Measurements from ENCODE around the gene GJC1.
"Not testable (repeated sequence)": the region's sequence is repeated elsewhere in the genome, so short reads cannot be mapped to it uniquely, and the experiment has no call there.

GJC1 gene

GRCh38 chr17:44820631-44821212 lies 9.4 kb downstream of the GJC1 start:
- no peak overlapping the region for H3K4me3 ChIP-seq (ENCODE audit: low read depth, low read length)
- H3K27me3 ChIP-seq (ENCODE audit: control insufficient read depth, insufficient read depth, low read length) = no peaks in the 10 kb centered on the region
- H3K9me3 ChIP-seq (ENCODE audit: control insufficient read depth, insufficient read depth, low read length) = no peaks in the 10 kb centered on the region
- H3K36me3 ChIP-seq (ENCODE audit: control insufficient read depth, insufficient read depth, low read length) = no peaks in the 10 kb centered on the region
- no peaks in the 10 kb centered on the region for H3K4me1 ChIP-seq (ENCODE audit: control insufficient read depth, insufficient read depth, low read length)
- H3K9ac ChIP-seq (ENCODE audit: low read depth, low read length) = no peak overlapping the region

GRCh38 chr17:44818508-44818907 lies 11.6 kb downstream of the GJC1 start:
- H3K4me1 ChIP-seq (ENCODE audit: control insufficient read depth, insufficient read depth, low read length); H3K9me3 ChIP-seq (ENCODE audit: control insufficient read depth, insufficient read depth, low read length): not testable (repeated sequence)

GRCh38 chr17:44812263-44812662 lies 17.8 kb downstream of the GJC1 start:
- H3K9me3 ChIP-seq (ENCODE audit: control insufficient read depth, insufficient read depth, low read length) = no peaks in the 10 kb centered on the region
- H3K4me3 ChIP-seq (ENCODE audit: low read depth, low read length) = no peak overlapping the region
- no peak overlapping the region for H3K9ac ChIP-seq (ENCODE audit: low read depth, low read length)
- H3K36me3 ChIP-seq (ENCODE audit: control insufficient read depth, insufficient read depth, low read length) = peaks cover 4% of the 10 kb centered on the region
- no peaks in the 10 kb centered on the region for H3K27me3 ChIP-seq (ENCODE audit: control insufficient read depth, insufficient read depth, low read length)
- no peaks in the 10 kb centered on the region for H3K4me1 ChIP-seq (ENCODE audit: control insufficient read depth, insufficient read depth, low read length)

More at GRCh38 chr17:44818508-44818907, 11.6 kb downstream of the GJC1 start:
- not testable (repeated sequence) for H3K4me3 ChIP-seq (ENCODE audit: low read depth, low read length); H3K36me3 ChIP-seq (ENCODE audit: control insufficient read depth, insufficient read depth, low read length); H3K27me3 ChIP-seq (ENCODE audit: control insufficient read depth, insufficient read depth, low read length); H3K9ac ChIP-seq (ENCODE audit: low read depth, low read length)

GRCh38 chr17:44808656-44809388 lies 21.3 kb downstream of the GJC1 start:
- not testable (repeated sequence) for H3K9ac ChIP-seq (ENCODE audit: low read depth, low read length); H3K4me1 ChIP-seq (ENCODE audit: control insufficient read depth, insufficient read depth, low read length); H3K9me3 ChIP-seq (ENCODE audit: control insufficient read depth, insufficient read depth, low read length); H3K4me3 ChIP-seq (ENCODE audit: low read depth, low read length); H3K27me3 ChIP-seq (ENCODE audit: control insufficient read depth, insufficient read depth, low read length)
- H3K36me3 ChIP-seq (ENCODE audit: control insufficient read depth, insufficient read depth, low read length) = peaks cover 18% of the 10 kb centered on the region

- H3K27me3 ChIP-seq (ENCODE audit: control insufficient read depth, insufficient read depth, low read length) = no peaks in the 10 kb centered on the region
- H3K9ac ChIP-seq (ENCODE audit: low read depth, low read length) = no peak overlapping the region
- no peaks in the 10 kb centered on the region for H3K9me3 ChIP-seq (ENCODE audit: control insufficient read depth, insufficient read depth, low read length)
- no peaks in the 10 kb centered on the region for H3K4me1 ChIP-seq (ENCODE audit: control insufficient read depth, insufficient read depth, low read length)
- peaks cover 18% of the 10 kb centered on the region for H3K36me3 ChIP-seq (ENCODE audit: control insufficient read depth, insufficient read depth, low read length)
- no peak overlapping the region for H3K4me3 ChIP-seq (ENCODE audit: low read depth, low read length)
These were observed 21.9 kb downstream of the GJC1 start for GRCh38 chr17:44808156-44808555.

- Histone ChIP-seq H3K4me1 (ENCODE audit: control insufficient read depth, insufficient read depth, low read length) (no peaks in the 10 kb centered on the region), H3K4me3 (ENCODE audit: low read depth, low read length) (no peak overlapping the region), H3K9ac (ENCODE audit: low read depth, low read length) (no peak overlapping the region), H3K27me3 (ENCODE audit: control insufficient read depth, insufficient read depth, low read length) (no peaks in the 10 kb centered on the region), H3K9me3 (ENCODE audit: control insufficient read depth, insufficient read depth, low read length) (no peaks in the 10 kb centered on the region), H3K36me3 (ENCODE audit: control insufficient read depth, insufficient read depth, low read length) (peaks cover 18% of the 10 kb centered on the region)
These were observed 22.3 kb downstream of the GJC1 start for GRCh38 chr17:44807817-44808155.

- Histone ChIP-seq H3K4me3 (ENCODE audit: low read depth, low read length) (no peak overlapping the region), H3K9ac (ENCODE audit: low read depth, low read length) (no peak overlapping the region), H3K9me3 (ENCODE audit: control insufficient read depth, insufficient read depth, low read length) (no peaks in the 10 kb centered on the region), H3K4me1 (ENCODE audit: control insufficient read depth, insufficient read depth, low read length) (no peaks in the 10 kb centered on the region), H3K27me3 (ENCODE audit: control insufficient read depth, insufficient read depth, low read length) (no peaks in the 10 kb centered on the region), H3K36me3 (ENCODE audit: control insufficient read depth, insufficient read depth, low read length) (peaks cover 18% of the 10 kb centered on the region)
These were observed 22.8 kb downstream of the GJC1 start for GRCh38 chr17:44807093-44807816.

- Histone ChIP-seq H3K4me1 (ENCODE audit: control insufficient read depth, insufficient read depth, low read length) (no peaks in the 10 kb centered on the region), H3K9ac (ENCODE audit: low read depth, low read length) (no peak overlapping the region), H3K4me3 (ENCODE audit: low read depth, low read length) (no peak overlapping the region), H3K9me3 (ENCODE audit: control insufficient read depth, insufficient read depth, low read length) (no peaks in the 10 kb centered on the region), H3K27me3 (ENCODE audit: control insufficient read depth, insufficient read depth, low read length) (no peaks in the 10 kb centered on the region), H3K36me3 (ENCODE audit: control insufficient read depth, insufficient read depth, low read length) (peaks cover 22% of the 10 kb centered on the region)
These were observed 25.6 kb downstream of the GJC1 start for GRCh38 chr17:44804302-44805089.

- Histone ChIP-seq H3K27me3 (ENCODE audit: control insufficient read depth, insufficient read depth, low read length) (no peaks in the 10 kb centered on the region), H3K36me3 (ENCODE audit: control insufficient read depth, insufficient read depth, low read length) (peaks cover 18% of the 10 kb centered on the region), H3K4me3 (ENCODE audit: low read depth, low read length) (no peak overlapping the region), H3K9me3 (ENCODE audit: control insufficient read depth, insufficient read depth, low read length) (no peaks in the 10 kb centered on the region), H3K9ac (ENCODE audit: low read depth, low read length) (no peak overlapping the region), H3K4me1 (ENCODE audit: control insufficient read depth, insufficient read depth, low read length) (no peaks in the 10 kb centered on the region)
These were observed 28.2 kb downstream of the GJC1 start for GRCh38 chr17:44801880-44802279.

GRCh38 chr17:44798356-44798755 lies 31.7 kb downstream of the GJC1 start:
- Histone ChIP-seq H3K36me3 (ENCODE audit: control insufficient read depth, insufficient read depth, low read length) (peaks cover 4% of the 10 kb centered on the region), H3K9me3 (ENCODE audit: control insufficient read depth, insufficient read depth, low read length) (no peaks in the 10 kb centered on the region), H3K9ac (ENCODE audit: low read depth, low read length) (no peak overlapping the region), H3K27me3 (ENCODE audit: control insufficient read depth, insufficient read depth, low read length) (no peaks in the 10 kb centered on the region), H3K4me3 (ENCODE audit: low read depth, low read length) (no peak overlapping the region), H3K4me1 (ENCODE audit: control insufficient read depth, insufficient read depth, low read length) (no peaks in the 10 kb centered on the region)

- no peak overlapping the region for H3K4me3 ChIP-seq (ENCODE audit: low read depth, low read length)
- H3K9ac ChIP-seq (ENCODE audit: low read depth, low read length) = no peak overlapping the region
- no peaks in the 10 kb centered on the region for H3K9me3 ChIP-seq (ENCODE audit: control insufficient read depth, insufficient read depth, low read length)
- no peaks in the 10 kb centered on the region for H3K4me1 ChIP-seq (ENCODE audit: control insufficient read depth, insufficient read depth, low read length)
- H3K36me3 ChIP-seq (ENCODE audit: control insufficient read depth, insufficient read depth, low read length) = peaks cover 4% of the 10 kb centered on the region
- no peaks in the 10 kb centered on the region for H3K27me3 ChIP-seq (ENCODE audit: control insufficient read depth, insufficient read depth, low read length)
These were observed 32.3 kb downstream of the GJC1 start for GRCh38 chr17:44797802-44798201.
